HepG2 (cell line): ENCODE data around the gene NRBP1. TPM values are rescaled to one million over a fixed set of nuclear protein-coding genes. Genes with fewer than 3 reads are reported as not detected.

Source experiments
- ARHGAP35 ChIP-seq: sonication (generic); formaldehyde crosslinking; IDR thresholded peaks from 2 replicates; pipeline ENCODE4 v1.9.0; 2022; ENCODE audit warnings: mild to moderate bottlenecking, inconsistent platforms, moderate library complexity, missing genetic modification reagents, borderline replicate concordance
- ATF1 ChIP-seq: IDR thresholded peaks from 2 replicates; pipeline ENCODE4 v1.6.1; 2016; ENCODE audit warnings: mild to moderate bottlenecking, control low read depth
- DR1 ChIP-seq: sonication (generic); formaldehyde crosslinking; IDR thresholded peaks from 2 replicates; pipeline ENCODE4 v1.8.0; 2021; ENCODE audit warnings: mild to moderate bottlenecking, missing genetic modification reagents, inconsistent platforms
- FOXP4 ChIP-seq: sonication (generic); formaldehyde crosslinking; IDR thresholded peaks from 2 replicates; pipeline ENCODE4 v1.4.0; 2020; ENCODE audit warnings: missing genetic modification reagents
- HCFC1 ChIP-seq: fragments of 150-350 bp; IDR thresholded peaks from 2 replicates; pipeline ENCODE4 v1.6.1; 2014; ENCODE audit warnings: low read depth, low read length
- HOXA7 ChIP-seq: sonication (generic); formaldehyde crosslinking; IDR thresholded peaks from 2 replicates; pipeline ENCODE4 v1.8.1; 2022; ENCODE audit warnings: mild to moderate bottlenecking, missing genetic modification reagents, moderate library complexity
- KDM4B ChIP-seq: sonication (generic); formaldehyde crosslinking; IDR thresholded peaks from 2 replicates; pipeline ENCODE4 v1.4.0; 2020; ENCODE audit warnings: missing genetic modification reagents
- MAFF ChIP-seq: IDR thresholded peaks from 2 replicates; pipeline ENCODE4 v1.6.1; 2011; ENCODE audit warnings: low read depth, low read length, improper control_type of control experiment
- MTA1 ChIP-seq: sonication (generic); formaldehyde crosslinking; IDR thresholded peaks from 2 replicates; pipeline ENCODE4 v1.4.0; 2020; ENCODE audit warnings: missing genetic modification reagents, mild to moderate bottlenecking, borderline replicate concordance
- NFE2 ChIP-seq: sonication (generic); formaldehyde crosslinking; IDR thresholded peaks from 2 replicates; pipeline ENCODE4 v1.4.0; 2020; ENCODE audit warnings: missing genetic modification reagents
- PHF21A ChIP-seq: sonication (generic); formaldehyde crosslinking; IDR thresholded peaks from 2 replicates; pipeline ENCODE4 v1.5.0; 2020; ENCODE audit warnings: mild to moderate bottlenecking, missing genetic modification reagents
- PREB ChIP-seq: sonication (generic); formaldehyde crosslinking; IDR thresholded peaks from 2 replicates; pipeline ENCODE4 v1.4.0; 2020; ENCODE audit warnings: missing genetic modification reagents
- PRPF4 ChIP-seq: fragments of 200-400 bp; formaldehyde crosslinking; IDR thresholded peaks from 2 replicates; pipeline ENCODE4 v1.6.1; 2016; ENCODE audit warnings: low read length, low read depth; ENCODE audit not compliant: poor library complexity, severe bottlenecking
- RARG ChIP-seq: sonication (generic); formaldehyde crosslinking; IDR thresholded peaks from 2 replicates; pipeline ENCODE4 v1.4.0; 2020; ENCODE audit warnings: low read depth, mild to moderate bottlenecking, missing genetic modification reagents
- RFXAP ChIP-seq: sonication (generic); formaldehyde crosslinking; IDR thresholded peaks from 2 replicates; pipeline ENCODE4 v1.4.0; 2020; ENCODE audit warnings: missing genetic modification reagents, borderline replicate concordance
- SIN3B ChIP-seq: fragments of 150-350 bp; IDR thresholded peaks from 2 replicates; pipeline ENCODE4 v1.6.1; 2014; ENCODE audit warnings: low read length
- SIX4 ChIP-seq: sonication (generic); formaldehyde crosslinking; IDR thresholded peaks from 2 replicates; pipeline ENCODE4 v1.4.0; 2020; ENCODE audit warnings: missing genetic modification reagents
- SMAD9 ChIP-seq: sonication (generic); formaldehyde crosslinking; IDR thresholded peaks from 2 replicates; pipeline ENCODE4 v1.5.1; 2020; ENCODE audit warnings: mild to moderate bottlenecking, missing genetic modification reagents
- SPEN ChIP-seq: sonication (generic); formaldehyde crosslinking; IDR thresholded peaks from 2 replicates; pipeline ENCODE4 v1.5.1; 2020; ENCODE audit warnings: low read depth, mild to moderate bottlenecking, missing genetic modification reagents
- SRF ChIP-seq: IDR thresholded peaks from 2 replicates; pipeline ENCODE4 v1.6.1; 2011; ENCODE audit warnings: mild to moderate bottlenecking, low read depth, low read length, moderate library complexity
- SRSF4 ChIP-seq: fragments of 200-400 bp; formaldehyde crosslinking; IDR thresholded peaks from one replicate; pipeline ENCODE4 v1.6.1; 2018; ENCODE audit warnings: mild to moderate bottlenecking, low read depth, low read length, moderate library complexity; ENCODE audit not compliant: poor library complexity, severe bottlenecking
- TMF1 ChIP-seq: sonication (generic); formaldehyde crosslinking; IDR thresholded peaks from 2 replicates; pipeline ENCODE4 v1.8.1; 2022; ENCODE audit warnings: low read depth, missing genetic modification reagents
- TOPORS ChIP-seq: sonication (generic); formaldehyde crosslinking; IDR thresholded peaks from 2 replicates; pipeline ENCODE4 v1.8.0; 2023; ENCODE audit warnings: mild to moderate bottlenecking, missing genetic modification reagents
- YY1 ChIP-seq: IDR thresholded peaks from 2 replicates; pipeline ENCODE4 v1.6.1; 2011; ENCODE audit warnings: low read length, low read depth, moderate library complexity, mild to moderate bottlenecking; ENCODE audit not compliant: insufficient read depth, insufficient replicate concordance
- ZKSCAN5 ChIP-seq: sonication (generic); formaldehyde crosslinking; IDR thresholded peaks from 2 replicates; pipeline ENCODE4 v1.5.1; 2020; ENCODE audit warnings: mild to moderate bottlenecking, missing genetic modification reagents
- ZNF205 ChIP-seq: IDR thresholded peaks from 2 replicates; pipeline ENCODE4 v1.6.1; 2018; ENCODE audit warnings: missing biosample characterization, missing genetic modification reagents
- ZNF224 ChIP-seq: sonication (generic); formaldehyde crosslinking; IDR thresholded peaks from 2 replicates; pipeline ENCODE4 v1.5.0; 2020; ENCODE audit warnings: mild to moderate bottlenecking, missing genetic modification reagents
- ZNF282 ChIP-seq: fragments of 450-650 bp; IDR thresholded peaks from 2 replicates; pipeline ENCODE4 v1.6.1; 2018; ENCODE audit not compliant: partially characterized antibody
- ZNF30 ChIP-seq: sonication (generic); formaldehyde crosslinking; IDR thresholded peaks from 2 replicates; pipeline ENCODE4 v1.5.0; 2020; ENCODE audit warnings: mild to moderate bottlenecking, missing genetic modification reagents
- polyA plus RNA-seq, 8 experiments: library from polyadenylated mRNA; depleted of rRNA in 3 of 8; stranded (reverse) in 7 of 8; unstranded in 1 of 8; fragments of >200 nt; fragmentation: Illumina TruSeq in 4 of 8; extraction: Trizol in 4 of 8; gene quantifications; 2 replicates each; pipeline versions ENCODE4 v1.2.1 to v1.2.3, GENCODE V29; 2011 to 2016; ENCODE audit warnings: low read depth in 4 of 8, missing spikeins in 1 of 8, mixed read lengths in 1 of 8; ENCODE audit not compliant: insufficient read depth in 1 of 8
- total RNA-seq, 5 experiments: library from RNA; depleted of rRNA; stranded (reverse); fragments of >200 nt; fragmentation: Illumina TruSeq; extraction: Trizol; gene quantifications; 2 replicates each; pipeline ENCODE4 v1.2.3, GENCODE V29; 2016; ENCODE audit warnings: low read depth in 1 of 5

NRBP1 gene
- total and polyA plus RNA-seq, 2 of the 13 experiments (the other 11 are each of a cell fraction or from before 2014, with no cell fraction given) = 165 to 240 TPM

- TF ChIP-seq MTA1 (CRISPR knock-in tag) (0 out of 2 replicates have a peak, but pooled peaks have one; percentile 16), SPEN (CRISPR knock-in tag) (peak; percentile 40; the same call in 1 of the 2 replicates), HOXA7 (CRISPR knock-in tag) (no peak), SIX4 (CRISPR knock-in tag) (no peak), SIN3B (no peak), RARG (CRISPR knock-in tag) (no peak), ZNF282 (no peak), PREB (CRISPR knock-in tag) (no peak), SMAD9 (CRISPR knock-in tag) (no peak), ZNF205 (CRISPR knock-in tag) (no peak), PHF21A (no peak), TMF1 (CRISPR knock-in tag) (no peak), FOXP4 (CRISPR knock-in tag) (no peak), PRPF4 (no peak), ZNF224 (CRISPR knock-in tag) (no peak), ZKSCAN5 (no peak), DR1 (CRISPR knock-in tag) (no peak), KDM4B (CRISPR knock-in tag) (no peak), ZNF30 (CRISPR knock-in tag) (no peak), SRF (no peak), ARHGAP35 (CRISPR knock-in tag) (peak; percentile 39; the same call in 1 of the 2 replicates), HCFC1 (no peak), TOPORS (CRISPR knock-in tag) (no peak; the same call in 1 of the 2 replicates), RFXAP (CRISPR knock-in tag) (no peak), ATF1 (CRISPR knock-in tag) (no peak), NFE2 (CRISPR knock-in tag) (no peak), SRSF4 (no peak), YY1 (no peak), MAFF (no peak)
Observed at GRCh38 chr2:27379836-27380625, 48.4 kb upstream of the NRBP1 start (continued).
